Measurements from ENCODE around the gene LRRK1. TPM values are rescaled to one million over a fixed set of nuclear protein-coding genes. Genes with fewer than 3 reads are reported as not detected.
A peak's percentile ranks its signal among the peaks of the same experiment; 100 is the strongest.

Gene LRRK1
- polyA plus RNA-seq, 1 of the 3 experiments (the other 2 are of a cell fraction) = 6.9 TPM

DNA sequence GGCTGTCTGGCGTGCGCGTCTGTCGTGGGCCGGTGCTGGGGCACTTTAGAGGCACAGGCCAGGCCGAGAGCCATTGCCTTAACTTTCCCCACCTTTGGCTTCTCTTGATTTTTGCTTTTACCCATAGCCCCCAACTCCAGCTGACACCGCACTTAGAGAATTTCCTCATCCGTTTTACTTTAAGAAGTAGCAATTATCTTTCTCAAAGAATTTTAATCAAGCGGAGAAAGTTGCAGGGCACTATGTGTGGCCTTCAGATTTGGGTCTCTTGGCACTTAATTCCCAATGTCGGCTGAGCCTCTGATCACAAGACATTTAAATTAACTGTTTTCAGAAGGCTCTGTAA lies 38.3 kb upstream of the LRRK1 start:
- Histone ChIP-seq H3K4me2 (no peak overlapping the region), H3K4me3 (ENCODE audit: low read depth in 2 of 2, low read length in 1 of 2) (peak overlapping the region in 1 of 2 experiments; percentile 57; a peak in 1 of 4 replicates), H3K9me2 (no peaks in the 10 kb centered on the region), H3K79me2 (ENCODE audit: insufficient read depth) (no peaks in the 10 kb centered on the region), H4K20me1 (ENCODE audit: insufficient read depth) (no peaks in the 10 kb centered on the region), H3K27ac (ENCODE audit: low read depth in 2 of 2, low read length in 1 of 2) (peak overlapping the region in 1 of 2 experiments; percentile 39; a peak in 1 of 4 replicates), H3F3A (replicated peaks; ENCODE audit: insufficient read depth) (no peaks in the 10 kb centered on the region), H3K9me3 (no peaks in the 10 kb centered on the region), H3K27me3 (ENCODE audit: insufficient read depth) (no peaks in the 10 kb centered on the region), H3K36me3 (replicated peaks in 1 of 2; ENCODE audit: control insufficient read depth in 1 of 2, insufficient read depth in 2 of 2, low read length in 1 of 2) (no peaks in the 10 kb centered on the region), H3K9ac (no peak overlapping the region), H3K4me1 (ENCODE audit: control insufficient read depth in 1 of 2, insufficient read depth in 2 of 2, low read depth in 1 of 2, low read length in 1 of 2) (peaks cover 0 to 46% of the 10 kb centered on the region in 2 experiments; a peak in 1 of 4 replicates), H2AFZ (ENCODE audit: low read depth) (no peak overlapping the region)
- POLR2A ChIA-PET = no interaction called here
- CTCF ChIA-PET = interaction anchor here (3.3 to 5.6 kb wide), 2 partner anchors 8 to 127 kb away, joined by 16 to 45 read pairs; no protein-coding TSS in a partner anchor
- no peak for DNase-seq
- WGBS (ENCODE audit: low lambda C conversion rate) = 96% methylated on average over 5 of the region's 10 CpGs
- TF ChIP-seq ELF1 (IDR thresholded peaks at IDR 0.05) = no peak
- no peak for TF ChIP-seq MEF2A (IDR thresholded peaks at IDR 0.05; ENCODE audit: borderline replicate concordance, low read depth)
- TF ChIP-seq RXRA (IDR thresholded peaks at IDR 0.05; ENCODE audit: borderline replicate concordance, low read depth) = no peak
- no peak for TF ChIP-seq RAD21 (IDR thresholded peaks at IDR 0.05; ENCODE audit: low read length)
- no peak for TF ChIP-seq TCF12 (IDR thresholded peaks at IDR 0.05)
- TF ChIP-seq RFX5 (IDR thresholded peaks at IDR 0.05; ENCODE audit: low read length) = no peak
- TF ChIP-seq TEAD4 (IDR thresholded peaks at IDR 0.05; ENCODE audit: borderline replicate concordance, insufficient read depth) = no peak
- no peak for TF ChIP-seq NFIC (IDR thresholded peaks at IDR 0.05; ENCODE audit: borderline replicate concordance)
- TF ChIP-seq RCOR1 (IDR thresholded peaks at IDR 0.05; ENCODE audit: low read length) = no peak
- TF ChIP-seq FOXJ3 (CRISPR knock-in tag; IDR thresholded peaks at IDR 0.05) = no peak
- TF ChIP-seq JUND (IDR thresholded peaks at IDR 0.05) = no peak
- TF ChIP-seq EZH2phosphoT487 (IDR thresholded peaks at IDR 0.05; ENCODE audit: borderline replicate concordance, low read depth) = no peak
- no peak for TF ChIP-seq PBX3 (IDR thresholded peaks at IDR 0.05)
- TF ChIP-seq, protein P1, sequence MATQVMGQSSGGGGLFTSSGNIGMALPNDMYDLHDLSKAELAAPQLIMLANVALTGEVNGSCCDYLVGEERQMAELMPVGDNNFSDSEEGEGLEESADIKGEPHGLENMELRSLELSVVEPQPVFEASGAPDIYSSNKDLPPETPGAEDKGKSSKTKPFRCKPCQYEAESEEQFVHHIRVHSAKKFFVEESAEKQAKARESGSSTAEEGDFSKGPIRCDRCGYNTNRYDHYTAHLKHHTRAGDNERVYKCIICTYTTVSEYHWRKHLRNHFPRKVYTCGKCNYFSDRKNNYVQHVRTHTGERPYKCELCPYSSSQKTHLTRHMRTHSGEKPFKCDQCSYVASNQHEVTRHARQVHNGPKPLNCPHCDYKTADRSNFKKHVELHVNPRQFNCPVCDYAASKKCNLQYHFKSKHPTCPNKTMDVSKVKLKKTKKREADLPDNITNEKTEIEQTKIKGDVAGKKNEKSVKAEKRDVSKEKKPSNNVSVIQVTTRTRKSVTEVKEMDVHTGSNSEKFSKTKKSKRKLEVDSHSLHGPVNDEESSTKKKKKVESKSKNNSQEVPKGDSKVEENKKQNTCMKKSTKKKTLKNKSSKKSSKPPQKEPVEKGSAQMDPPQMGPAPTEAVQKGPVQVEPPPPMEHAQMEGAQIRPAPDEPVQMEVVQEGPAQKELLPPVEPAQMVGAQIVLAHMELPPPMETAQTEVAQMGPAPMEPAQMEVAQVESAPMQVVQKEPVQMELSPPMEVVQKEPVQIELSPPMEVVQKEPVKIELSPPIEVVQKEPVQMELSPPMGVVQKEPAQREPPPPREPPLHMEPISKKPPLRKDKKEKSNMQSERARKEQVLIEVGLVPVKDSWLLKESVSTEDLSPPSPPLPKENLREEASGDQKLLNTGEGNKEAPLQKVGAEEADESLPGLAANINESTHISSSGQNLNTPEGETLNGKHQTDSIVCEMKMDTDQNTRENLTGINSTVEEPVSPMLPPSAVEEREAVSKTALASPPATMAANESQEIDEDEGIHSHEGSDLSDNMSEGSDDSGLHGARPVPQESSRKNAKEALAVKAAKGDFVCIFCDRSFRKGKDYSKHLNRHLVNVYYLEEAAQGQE (IDR thresholded peaks at IDR 0.05; ENCODE audit: low read depth, low read length) = no peak
